GM12891 (cell line): ENCODE data around the gene BNIP5.

Source experiments
- POLR2A ChIP-seq: IDR thresholded peaks from 2 replicates; pipeline ENCODE4 v1.6.1; 2011; ENCODE audit warnings: low read depth, low read length, control low read depth
- POLR2AphosphoS5 ChIP-seq: IDR thresholded peaks from 2 replicates; pipeline ENCODE4 v1.6.1; 2011; ENCODE audit warnings: low read depth, low read length, control low read depth
- SPI1 ChIP-seq: IDR thresholded peaks from 2 replicates; pipeline ENCODE4 v1.6.1; 2011; ENCODE audit warnings: low read depth, low read length, control low read depth
- TAF1 ChIP-seq: IDR thresholded peaks from 2 replicates; pipeline ENCODE4 v1.6.1; 2011; ENCODE audit warnings: low read depth, low read length, control low read depth

DNA sequence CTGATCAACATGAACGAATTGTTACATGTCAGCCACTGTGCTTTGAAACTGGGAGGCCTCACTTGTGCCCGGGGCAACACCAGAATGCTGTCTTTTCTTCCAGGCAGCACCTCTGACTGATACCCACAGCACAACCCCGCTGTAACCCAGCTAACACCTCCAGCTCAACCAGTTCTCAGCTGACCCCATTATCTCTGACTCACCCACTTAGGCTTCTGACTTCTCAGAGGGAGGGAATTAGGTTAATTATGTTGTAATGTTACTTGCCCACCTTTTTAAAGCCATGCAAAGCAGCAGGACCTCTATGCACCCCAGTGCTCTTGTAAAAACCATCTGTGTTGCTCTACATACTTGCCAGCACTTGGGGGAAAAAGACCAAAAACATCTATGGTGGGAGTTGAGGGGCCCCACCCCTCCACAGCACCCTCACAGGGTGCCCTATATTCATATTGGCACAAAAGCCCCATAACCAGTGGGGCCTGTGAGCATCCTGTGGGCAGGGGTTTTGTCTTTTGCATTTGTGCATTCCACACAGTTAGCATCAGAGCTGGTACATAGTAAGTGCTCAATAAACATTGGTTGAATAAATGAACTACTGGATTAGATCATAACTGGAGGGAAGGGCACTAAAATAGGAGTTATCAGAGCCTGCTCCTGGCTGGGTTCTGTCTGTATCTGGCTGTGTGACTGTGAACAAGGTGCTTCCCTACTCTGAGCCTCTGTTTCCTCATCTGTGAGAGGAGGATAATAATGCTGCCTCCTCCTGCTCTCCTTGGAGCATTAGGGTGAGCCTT, 22.3 kb downstream of the BNIP5 start:
- TF ChIP-seq TAF1 (no peak), POLR2A (no peak), POLR2AphosphoS5 (no peak), SPI1 (no peak)
